Measurements from ENCODE around the gene TAB3. TPM values are rescaled to one million over a fixed set of nuclear protein-coding genes. Genes with fewer than 3 reads are reported as not detected.

TAB3 gene, protein sequence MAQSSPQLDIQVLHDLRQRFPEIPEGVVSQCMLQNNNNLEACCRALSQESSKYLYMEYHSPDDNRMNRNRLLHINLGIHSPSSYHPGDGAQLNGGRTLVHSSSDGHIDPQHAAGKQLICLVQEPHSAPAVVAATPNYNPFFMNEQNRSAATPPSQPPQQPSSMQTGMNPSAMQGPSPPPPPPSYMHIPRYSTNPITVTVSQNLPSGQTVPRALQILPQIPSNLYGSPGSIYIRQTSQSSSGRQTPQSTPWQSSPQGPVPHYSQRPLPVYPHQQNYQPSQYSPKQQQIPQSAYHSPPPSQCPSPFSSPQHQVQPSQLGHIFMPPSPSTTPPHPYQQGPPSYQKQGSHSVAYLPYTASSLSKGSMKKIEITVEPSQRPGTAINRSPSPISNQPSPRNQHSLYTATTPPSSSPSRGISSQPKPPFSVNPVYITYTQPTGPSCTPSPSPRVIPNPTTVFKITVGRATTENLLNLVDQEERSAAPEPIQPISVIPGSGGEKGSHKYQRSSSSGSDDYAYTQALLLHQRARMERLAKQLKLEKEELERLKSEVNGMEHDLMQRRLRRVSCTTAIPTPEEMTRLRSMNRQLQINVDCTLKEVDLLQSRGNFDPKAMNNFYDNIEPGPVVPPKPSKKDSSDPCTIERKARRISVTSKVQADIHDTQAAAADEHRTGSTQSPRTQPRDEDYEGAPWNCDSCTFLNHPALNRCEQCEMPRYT
- total RNA-seq (ENCODE audit: low replicate concordance), result 20.0 and 28.0 TPM in 2 replicates

DNA sequence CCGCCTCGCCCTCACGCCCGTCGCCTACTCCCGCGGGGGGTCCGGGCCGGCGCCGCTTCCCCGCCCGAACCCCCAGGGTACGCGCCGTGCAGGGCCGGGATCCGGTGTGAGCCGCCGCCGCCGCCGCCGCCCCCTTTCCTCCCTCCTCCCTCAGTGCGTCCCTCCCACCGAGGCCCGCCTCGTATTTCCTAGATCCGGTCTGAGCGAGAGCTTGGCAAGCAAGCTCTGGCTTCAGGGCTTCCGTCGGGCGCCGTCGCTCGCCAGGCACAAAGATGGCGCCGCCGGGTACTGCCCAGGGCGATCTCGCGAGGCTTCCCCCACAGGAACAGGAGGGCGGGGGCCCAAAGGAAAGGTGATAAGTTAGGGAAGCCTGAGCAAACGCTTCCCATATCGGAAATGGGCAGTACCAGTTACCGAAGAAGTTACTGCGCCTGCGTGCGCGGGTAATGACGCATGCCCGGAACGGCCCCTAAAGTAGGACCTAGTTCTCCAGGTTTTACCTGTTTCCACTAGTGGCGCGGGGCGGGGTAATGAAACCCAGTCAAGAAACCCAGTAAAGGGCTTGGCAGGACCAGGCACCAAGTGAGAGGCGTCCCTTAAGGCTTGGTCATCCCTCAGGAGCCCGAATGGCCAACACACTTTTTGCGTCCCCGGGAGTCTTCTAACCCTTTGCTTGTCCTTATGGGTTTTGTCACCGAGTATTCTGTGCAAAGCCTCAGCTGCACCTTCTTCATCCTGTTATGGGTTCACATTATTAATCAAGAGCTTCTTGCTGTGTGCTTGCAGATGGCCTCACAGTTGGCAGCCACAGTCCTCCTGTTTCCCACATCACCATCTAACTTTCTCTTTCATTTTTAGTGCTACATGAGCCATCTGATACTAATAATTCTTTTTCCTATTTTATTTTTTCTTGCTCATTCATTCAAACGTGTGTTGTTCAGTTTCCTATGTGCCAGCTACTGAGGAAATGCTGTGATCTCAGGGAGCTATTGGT lies at the start of gene TAB3:
Gene TAB3 (minus strand): TSS at position 108 of the 994 bp plus-strand sequence. CDS start 29,666 bp downstream, outside the sequence.
- peak within 1 kb of the TSS; percentile 81 for H3K9ac ChIP-seq
- peak within 1 kb of the TSS; percentile 91 for H3K4me3 Mint-ChIP-seq
- H3K27ac ChIP-seq, result peak within 1 kb of the TSS; percentile 95
- peak within 1 kb of the TSS; percentile 85 for H2AFZ ChIP-seq (replicated peaks)
- no peaks in the 10 kb centered on the region for H3F3A ChIP-seq (ENCODE audit: low read depth)
- H3K36me3 ChIP-seq, result no peaks in the 10 kb centered on the region
- H3K4me1 Mint-ChIP-seq, result peaks cover 11% of the 10 kb centered on the region
- peak within 1 kb of the TSS; percentile 77 for H3K4me3 ChIP-seq
- H3K27me3 Mint-ChIP-seq (ENCODE audit: insufficient read depth, low read depth), result peaks cover 4% of the 10 kb centered on the region
- TF ChIP-seq EZH2phosphoT487 (IDR thresholded peaks at IDR 0.05), result no peak
- TF ChIP-seq, protein P1, sequence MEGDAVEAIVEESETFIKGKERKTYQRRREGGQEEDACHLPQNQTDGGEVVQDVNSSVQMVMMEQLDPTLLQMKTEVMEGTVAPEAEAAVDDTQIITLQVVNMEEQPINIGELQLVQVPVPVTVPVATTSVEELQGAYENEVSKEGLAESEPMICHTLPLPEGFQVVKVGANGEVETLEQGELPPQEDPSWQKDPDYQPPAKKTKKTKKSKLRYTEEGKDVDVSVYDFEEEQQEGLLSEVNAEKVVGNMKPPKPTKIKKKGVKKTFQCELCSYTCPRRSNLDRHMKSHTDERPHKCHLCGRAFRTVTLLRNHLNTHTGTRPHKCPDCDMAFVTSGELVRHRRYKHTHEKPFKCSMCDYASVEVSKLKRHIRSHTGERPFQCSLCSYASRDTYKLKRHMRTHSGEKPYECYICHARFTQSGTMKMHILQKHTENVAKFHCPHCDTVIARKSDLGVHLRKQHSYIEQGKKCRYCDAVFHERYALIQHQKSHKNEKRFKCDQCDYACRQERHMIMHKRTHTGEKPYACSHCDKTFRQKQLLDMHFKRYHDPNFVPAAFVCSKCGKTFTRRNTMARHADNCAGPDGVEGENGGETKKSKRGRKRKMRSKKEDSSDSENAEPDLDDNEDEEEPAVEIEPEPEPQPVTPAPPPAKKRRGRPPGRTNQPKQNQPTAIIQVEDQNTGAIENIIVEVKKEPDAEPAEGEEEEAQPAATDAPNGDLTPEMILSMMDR (IDR thresholded peaks at IDR 0.05), result no peak
- no peak for TF ChIP-seq EZH2 (IDR thresholded peaks at IDR 0.05)
- no peaks in the 10 kb centered on the region for H3K4me1 ChIP-seq
- no peaks in the 10 kb centered on the region for H3K9me3 Mint-ChIP-seq
- no peaks in the 10 kb centered on the region for H4K20me1 ChIP-seq (ENCODE audit: low read depth)
- H3K79me2 ChIP-seq (ENCODE audit: low read depth), result peaks cover 24% of the 10 kb centered on the region
- DNase-seq (ENCODE audit: low spot score), result peak; percentile 96
- peak within 1 kb of the TSS; percentile 78 for H3K4me2 ChIP-seq
- no peaks in the 10 kb centered on the region for H3K36me3 Mint-ChIP-seq
- H3K27me3 ChIP-seq, result no peaks in the 10 kb centered on the region
- peak within 1 kb of the TSS; percentile 23 for H3K27ac Mint-ChIP-seq
- no peaks in the 10 kb centered on the region for H3K9me3 ChIP-seq (ENCODE audit: low read depth)

DNA sequence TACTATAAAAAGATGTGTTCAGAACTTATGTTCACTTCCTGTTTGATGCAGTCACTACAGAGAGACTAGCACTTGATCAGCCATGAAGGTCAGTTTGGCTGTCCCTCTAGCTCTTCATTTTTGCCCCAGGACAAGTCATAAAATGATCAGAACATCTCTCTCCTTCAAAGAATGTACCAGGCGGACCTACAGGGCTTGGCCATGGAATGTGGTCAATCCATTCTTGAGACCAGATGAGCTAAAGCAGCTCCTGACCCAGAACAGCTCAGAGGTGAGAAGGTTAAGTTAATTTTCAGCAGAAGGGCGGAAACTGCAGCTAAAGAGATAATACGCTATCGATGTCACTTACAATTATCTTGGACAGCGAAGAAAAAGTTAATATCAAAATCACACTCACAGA lies 49.2 kb upstream of the TAB3 start:
- no peak for DNase-seq (ENCODE audit: low spot score)
- TF ChIP-seq, protein P1 (IDR thresholded peaks at IDR 0.05), result no peak
- TF ChIP-seq EZH2phosphoT487 (IDR thresholded peaks at IDR 0.05), result no peak
- TF ChIP-seq EZH2 (IDR thresholded peaks at IDR 0.05), result no peak
- H3K36me3 ChIP-seq, result no peaks in the 10 kb centered on the region
- H3K9me3 ChIP-seq (ENCODE audit: low read depth), result no peaks in the 10 kb centered on the region
- no peak overlapping the region for H3K4me3 Mint-ChIP-seq
- no peaks in the 10 kb centered on the region for H3F3A ChIP-seq (ENCODE audit: low read depth)
- H3K4me1 Mint-ChIP-seq, result no peaks in the 10 kb centered on the region
- no peak overlapping the region for H3K4me3 ChIP-seq
- no peaks in the 10 kb centered on the region for H4K20me1 ChIP-seq (ENCODE audit: low read depth)
- H3K27me3 Mint-ChIP-seq (ENCODE audit: insufficient read depth, low read depth), result peaks cover 2% of the 10 kb centered on the region
- peaks cover 3% of the 10 kb centered on the region for H3K36me3 Mint-ChIP-seq
- no peak overlapping the region for H3K9ac ChIP-seq
- H3K79me2 ChIP-seq (ENCODE audit: low read depth), result no peaks in the 10 kb centered on the region
- no peak overlapping the region for H2AFZ ChIP-seq (replicated peaks)
- no peak overlapping the region for H3K4me2 ChIP-seq
- H3K27ac Mint-ChIP-seq, result peak overlapping the region; percentile 6
- no peak overlapping the region for H3K27ac ChIP-seq
- no peaks in the 10 kb centered on the region for H3K27me3 ChIP-seq
- no peaks in the 10 kb centered on the region for H3K4me1 ChIP-seq
- peaks cover 7% of the 10 kb centered on the region for H3K9me3 Mint-ChIP-seq

DNA sequence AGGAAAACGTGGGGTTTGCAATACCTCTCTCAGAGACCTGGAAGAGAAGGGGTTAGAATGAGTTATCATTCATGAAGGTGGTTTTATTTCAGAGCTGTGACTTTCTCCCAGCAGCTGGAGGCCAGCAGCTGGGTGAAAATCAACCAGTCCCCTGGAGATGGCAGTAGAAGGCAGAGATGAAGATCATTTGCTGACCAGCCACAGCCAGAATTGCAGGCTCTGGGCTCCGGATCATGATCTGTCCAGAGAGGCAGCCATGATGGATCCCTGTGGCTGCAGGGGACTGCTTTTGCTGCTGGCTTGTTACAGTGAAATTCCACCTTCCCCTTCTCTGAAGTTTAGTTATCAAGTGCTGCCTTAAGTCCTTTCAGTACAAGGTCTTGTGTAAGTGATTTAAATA lies 46.9 kb upstream of the TAB3 start:
- H3K4me2 ChIP-seq, result no peak overlapping the region
- H3K27ac ChIP-seq, result no peak overlapping the region
- H3K79me2 ChIP-seq (ENCODE audit: low read depth), result no peaks in the 10 kb centered on the region
- no peaks in the 10 kb centered on the region for H3F3A ChIP-seq (ENCODE audit: low read depth)
- Mint-ChIP-seq H3K4me3 (no peak overlapping the region), H3K36me3 (peaks cover 3% of the 10 kb centered on the region), H3K27me3 (ENCODE audit: insufficient read depth, low read depth) (peaks cover 2% of the 10 kb centered on the region), H3K27ac (no peak overlapping the region), H3K4me1 (no peaks in the 10 kb centered on the region), H3K9me3 (peaks cover 7% of the 10 kb centered on the region)
- no peaks in the 10 kb centered on the region for H3K9me3 ChIP-seq (ENCODE audit: low read depth)
- peak; percentile 24 for DNase-seq (ENCODE audit: low spot score)
- H4K20me1 ChIP-seq (ENCODE audit: low read depth), result no peaks in the 10 kb centered on the region
- no peaks in the 10 kb centered on the region for H3K4me1 ChIP-seq
- H3K4me3 ChIP-seq, result no peak overlapping the region
- H2AFZ ChIP-seq (replicated peaks), result no peak overlapping the region
- H3K9ac ChIP-seq, result no peak overlapping the region
- TF ChIP-seq, protein P1 (IDR thresholded peaks at IDR 0.05), result peak; percentile 29
- TF ChIP-seq EZH2 (IDR thresholded peaks at IDR 0.05), result no peak
- TF ChIP-seq EZH2phosphoT487 (IDR thresholded peaks at IDR 0.05), result no peak
- H3K27me3 ChIP-seq, result no peaks in the 10 kb centered on the region
- H3K36me3 ChIP-seq, result no peaks in the 10 kb centered on the region
